GM19043 (cell line): ENCODE results near the gene GJA3.

Experiments
- ATAC-seq: cut with Tn5 transposase; IDR thresholded peaks from one replicate; pipeline ENCODE4 v1.9.1; 2021; ENCODE audit warnings: low read depth; ENCODE audit not compliant: unreplicated experiment

The GJA3 gene

GRCh38 chr13:20160306-20161274, at the start of gene GJA3:
GJA3 (minus strand) TSS chr13:20161052; CDS start chr13:20143288, 17,764 bp downstream.
- ATAC-seq = peak; percentile 60

- ATAC-seq = no peak
Measured at GRCh38 chr13:20209948-20210347, 49.1 kb upstream of the GJA3 start.

GRCh38 chr13:20206698-20207235, 45.9 kb upstream of the GJA3 start:
- no peak for ATAC-seq

- no peak for ATAC-seq
Measured at GRCh38 chr13:20206065-20206697, 45.3 kb upstream of the GJA3 start.

- ATAC-seq = no peak
Measured at GRCh38 chr13:20198781-20199180, 37.9 kb upstream of the GJA3 start.

- ATAC-seq = no peak
Measured at GRCh38 chr13:20197361-20197834, 36.5 kb upstream of the GJA3 start.

GRCh38 chr13:20195801-20196200, 34.9 kb upstream of the GJA3 start:
- no peak for ATAC-seq

GRCh38 chr13:20193907-20194631, 33.2 kb upstream of the GJA3 start:
- ATAC-seq = no peak

- ATAC-seq = no peak
Measured at GRCh38 chr13:20193162-20193906, 32.5 kb upstream of the GJA3 start.

GRCh38 chr13:20192836-20193161, 31.9 kb upstream of the GJA3 start, which contains the start of gene GJB2:
GJB2 (minus strand) TSS chr13:20192938; CDS start chr13:20189581, 3,357 bp downstream.
- no peak for ATAC-seq

- no peak for ATAC-seq
Measured at GRCh38 chr13:20192158-20192835, 31.4 kb upstream of the GJA3 start.

GRCh38 chr13:20191311-20192157, 30.7 kb upstream of the GJA3 start:
- ATAC-seq = no peak

GRCh38 chr13:20190481-20191310, 29.8 kb upstream of the GJA3 start:
- no peak for ATAC-seq

- ATAC-seq = no peak
Measured at GRCh38 chr13:20190076-20190475, 29.2 kb upstream of the GJA3 start.

GRCh38 chr13:20188667-20189553, 28.1 kb upstream of the GJA3 start:
- no peak for ATAC-seq

GRCh38 chr13:20186771-20187170, 25.9 kb upstream of the GJA3 start:
- ATAC-seq = no peak
